Fibroblast of lung (primary cell): ENCODE results near the gene PDE6D.
"Not testable (repeated sequence)": the region's sequence is repeated elsewhere in the genome, so short reads cannot be mapped to it uniquely, and the experiment has no call there.

Source experiments
- CTCF ChIP-seq, 2 donors: IDR thresholded peaks in 1 of 2; conservative IDR thresholded peaks in 1 of 2; 1 replicate in 1 of 2; 2 replicates in 1 of 2; pipeline ENCODE4 v1.5.1; 2011 to 2012; ENCODE audit warnings: low read length in 2 of 2, control low read depth in 1 of 2, inconsistent platforms in 1 of 2, low read depth in 1 of 2, mild to moderate bottlenecking in 1 of 2
- EZH2 ChIP-seq: IDR thresholded peaks from 2 replicates; pipeline ENCODE4 v1.5.1; 2012; ENCODE audit warnings: low read length, control low read depth, mild to moderate bottlenecking; ENCODE audit errors: missing control alignments

- not testable (repeated sequence) for TF ChIP-seq CTCF (conservative IDR thresholded peaks at IDR 0.05 in 1 of 2, IDR thresholded peaks at IDR 0.05 in 1 of 2; ENCODE audit: low read depth in 1 of 2, low read length in 2 of 2); EZH2
Observed at GRCh38 chr2:231712451-231713021, 68.5 kb downstream of the PDE6D start.
